Muscle layer of colon (tissue), 2 donors: ENCODE measurements around the gene COMMD6.
A peak's percentile ranks its signal among the peaks of the same experiment; 100 is the strongest.

ENCODE experiments used
- H3K27ac ChIP-seq: one replicate; pipeline ENCODE4 v1.7.0; 2013; ENCODE audit warnings: low read depth, mild to moderate bottlenecking, low read length, moderate library complexity
- H3K27me3 ChIP-seq, 2 donors: one replicate each; pipeline ENCODE4 v1.7.0; 2013; ENCODE audit warnings: low read length in 2 of 2, mild to moderate bottlenecking in 2 of 2; ENCODE audit not compliant: insufficient read depth in 2 of 2, control insufficient read depth in 1 of 2
- H3K36me3 ChIP-seq: one replicate; pipeline ENCODE4 v1.7.0; 2013; ENCODE audit warnings: mild to moderate bottlenecking, low read length; ENCODE audit not compliant: insufficient read depth
- H3K4me1 ChIP-seq: one replicate; pipeline ENCODE4 v1.7.0; 2013; ENCODE audit warnings: mild to moderate bottlenecking, low read length; ENCODE audit not compliant: insufficient read depth
- H3K4me3 ChIP-seq, 2 donors: one replicate each; pipeline ENCODE4 v1.7.0; 2013; ENCODE audit warnings: low read length in 2 of 2, low read depth in 1 of 2, mild to moderate bottlenecking in 1 of 2, moderate library complexity in 1 of 2
- H3K9ac ChIP-seq: one replicate; pipeline ENCODE4 v1.7.0; 2013; ENCODE audit warnings: low read length
- H3K9me3 ChIP-seq: one replicate; pipeline ENCODE4 v1.7.0; 2013; ENCODE audit warnings: mild to moderate bottlenecking, low read length
- donor health status: abdominal sarcoma.
- donor health status: Adenocarcinoma of cecum.

Gene COMMD6

GRCh38 chr13:75537401-75538365 is at the start of gene COMMD6:
Gene COMMD6, minus strand, starts transcription at chr13:75537841. Its CDS starts 36 bp downstream, at chr13:75537805.
- H3K4me1 ChIP-seq: peaks cover 16% of the 10 kb centered on the region
- H3K27me3 ChIP-seq: no peaks in the 10 kb centered on the region
- peak within 1 kb of the TSS; percentile 55 for H3K9ac ChIP-seq
- H3K4me3 ChIP-seq: peak within 1 kb of the TSS; percentile 84 to 89
- peak within 1 kb of the TSS; percentile 77 for H3K27ac ChIP-seq
- H3K9me3 ChIP-seq: no peaks in the 10 kb centered on the region
- H3K36me3 ChIP-seq: peaks cover 8% of the 10 kb centered on the region

DNA sequence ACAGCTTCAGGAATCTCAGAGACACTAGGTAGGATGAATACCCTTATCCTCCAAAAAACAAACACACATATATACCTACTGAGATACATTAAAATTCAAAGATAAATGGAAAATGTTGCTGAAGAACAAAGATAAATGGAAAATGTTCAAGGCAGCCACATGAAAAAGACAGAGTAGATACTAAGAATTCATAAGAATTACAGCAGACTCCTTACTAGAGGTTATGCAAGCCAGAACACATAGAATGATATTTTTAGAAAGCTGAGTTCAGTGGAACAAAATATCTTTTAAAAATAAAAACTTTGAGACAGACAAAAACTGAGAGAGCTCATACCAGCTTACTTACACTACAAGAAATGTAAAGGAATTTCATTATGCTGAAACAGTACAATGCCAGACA is 47.5 kb upstream of the COMMD6 start:
- H3K27me3 ChIP-seq: no peaks in the 10 kb centered on the region

GRCh38 chr13:75583091-75583490 is 45.5 kb upstream of the COMMD6 start:
- H3K4me3 ChIP-seq: no peak overlapping the region
- H3K27ac ChIP-seq: no peak overlapping the region
- no peaks in the 10 kb centered on the region for H3K27me3 ChIP-seq
- no peaks in the 10 kb centered on the region for H3K9me3 ChIP-seq
- no peaks in the 10 kb centered on the region for H3K36me3 ChIP-seq
- no peak overlapping the region for H3K9ac ChIP-seq
- no peaks in the 10 kb centered on the region for H3K4me1 ChIP-seq

More for the DNA sequence above, 47.5 kb upstream of the COMMD6 start:
- H3K4me1 ChIP-seq: no peaks in the 10 kb centered on the region
- H3K27ac ChIP-seq: no peak overlapping the region
- no peaks in the 10 kb centered on the region for H3K36me3 ChIP-seq
- no peak overlapping the region for H3K4me3 ChIP-seq
- H3K9me3 ChIP-seq: no peaks in the 10 kb centered on the region
- H3K9ac ChIP-seq: no peak overlapping the region

DNA sequence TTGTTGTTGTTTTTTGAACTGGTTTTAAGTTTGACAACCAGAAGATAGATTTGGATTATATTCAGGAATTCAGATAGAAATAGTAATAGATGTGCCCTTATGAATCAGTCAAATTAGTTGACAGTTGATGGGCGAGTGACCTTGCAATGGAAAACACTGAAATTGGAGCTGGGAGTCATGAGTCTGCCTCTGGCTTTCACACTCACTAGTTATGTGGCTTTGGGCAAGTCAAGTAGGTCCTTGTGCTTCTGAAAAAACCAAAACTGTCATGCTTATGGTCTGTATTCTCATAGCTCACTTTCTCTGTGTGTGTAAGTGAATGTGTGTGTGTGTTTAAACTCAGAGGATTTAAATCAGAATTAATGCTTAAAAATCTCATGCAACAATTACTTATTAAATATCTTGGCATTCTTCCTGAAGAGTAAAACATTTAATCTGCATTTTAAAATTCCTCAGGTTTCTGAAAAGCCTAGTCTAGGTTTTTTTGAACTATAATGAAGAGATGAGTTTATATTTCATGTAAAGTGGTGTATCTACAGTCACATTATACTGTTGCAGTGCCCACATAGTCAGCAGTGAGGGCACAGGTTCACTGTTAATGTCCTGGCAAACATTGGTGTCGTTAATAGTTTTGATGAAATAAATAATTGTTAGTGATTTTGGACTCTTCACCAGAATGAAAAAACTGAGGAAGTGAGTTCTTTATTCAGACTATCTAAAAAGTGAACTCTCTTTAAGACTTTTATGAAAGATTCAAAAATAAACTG is 44.4 kb upstream of the COMMD6 start:
- H3K9ac ChIP-seq: no peak overlapping the region
- H3K27me3 ChIP-seq: no peaks in the 10 kb centered on the region
- no peak overlapping the region for H3K4me3 ChIP-seq
- no peaks in the 10 kb centered on the region for H3K4me1 ChIP-seq
- H3K36me3 ChIP-seq: no peaks in the 10 kb centered on the region
- H3K27ac ChIP-seq: no peak overlapping the region
- H3K9me3 ChIP-seq: no peaks in the 10 kb centered on the region

- no peaks in the 10 kb centered on the region for H3K36me3 ChIP-seq
- no peaks in the 10 kb centered on the region for H3K27me3 ChIP-seq
- no peaks in the 10 kb centered on the region for H3K4me1 ChIP-seq
- no peaks in the 10 kb centered on the region for H3K9me3 ChIP-seq
- no peak overlapping the region for H3K4me3 ChIP-seq
- H3K27ac ChIP-seq: no peak overlapping the region
- H3K9ac ChIP-seq: no peak overlapping the region
These were observed 41.9 kb upstream of the COMMD6 start for GRCh38 chr13:75579529-75579928.

- Histone ChIP-seq H3K9me3 (no peaks in the 10 kb centered on the region), H3K9ac (no peak overlapping the region), H3K4me3 (no peak overlapping the region), H3K36me3 (peaks cover 25% of the 10 kb centered on the region), H3K27ac (no peak overlapping the region), H3K27me3 (no peaks in the 10 kb centered on the region), H3K4me1 (no peaks in the 10 kb centered on the region)
These were observed 31.9 kb upstream of the COMMD6 start for GRCh38 chr13:75569576-75569975.

DNA sequence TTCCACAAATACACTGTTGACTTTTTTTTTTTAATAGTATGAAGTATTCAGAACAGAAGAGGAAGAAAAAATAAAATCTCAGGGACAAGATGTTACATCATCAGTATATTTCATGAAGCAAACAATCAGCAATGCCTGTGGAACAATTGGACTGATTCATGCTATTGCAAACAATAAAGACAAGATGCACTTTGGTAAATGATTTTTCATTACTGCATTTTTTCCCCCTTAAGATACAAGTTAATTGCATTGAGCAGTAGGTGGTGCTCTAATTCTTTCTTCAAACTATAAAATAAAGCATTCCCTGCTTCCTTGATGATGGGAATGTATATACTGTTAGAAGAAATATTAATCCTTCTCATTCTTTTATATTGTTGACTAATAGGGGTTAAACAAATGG is 29.0 kb upstream of the COMMD6 start:
- Histone ChIP-seq H3K36me3 (peaks cover 18% of the 10 kb centered on the region), H3K9ac (no peak overlapping the region)

GRCh38 chr13:75558145-75558840 is 20.7 kb upstream of the COMMD6 start:
- Histone ChIP-seq H3K27me3 (no peaks in the 10 kb centered on the region), H3K9ac (no peak overlapping the region), H3K4me3 (no peak overlapping the region), H3K27ac (no peak overlapping the region), H3K9me3 (no peaks in the 10 kb centered on the region), H3K4me1 (peaks cover 7% of the 10 kb centered on the region), H3K36me3 (no peaks in the 10 kb centered on the region)

More for the DNA sequence above, 29.0 kb upstream of the COMMD6 start:
- Histone ChIP-seq H3K9me3 (no peaks in the 10 kb centered on the region), H3K27ac (no peak overlapping the region), H3K4me1 (no peaks in the 10 kb centered on the region), H3K27me3 (no peaks in the 10 kb centered on the region), H3K4me3 (no peak overlapping the region)

DNA sequence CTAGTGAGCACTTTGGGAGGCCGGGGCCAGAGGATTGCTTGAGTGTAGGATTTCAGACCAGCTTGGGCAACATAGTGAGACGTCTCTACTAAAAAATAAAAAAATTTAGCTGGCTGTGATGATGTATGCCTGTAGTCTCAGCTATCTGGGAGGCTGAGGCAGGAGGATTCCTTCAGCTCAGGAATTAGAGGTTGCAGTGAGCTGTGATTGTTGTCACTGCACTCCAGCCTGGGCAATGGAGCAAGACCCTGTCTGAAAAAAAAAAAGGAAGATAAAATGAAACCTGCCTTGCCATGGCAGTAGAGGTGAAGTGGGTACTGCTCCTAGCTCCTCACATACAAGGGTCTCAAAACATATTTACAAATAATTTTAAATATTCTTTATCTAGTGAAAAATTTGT is 19.3 kb upstream of the COMMD6 start:
- Histone ChIP-seq H3K9ac (no peak overlapping the region), H3K9me3 (no peaks in the 10 kb centered on the region), H3K27me3 (no peaks in the 10 kb centered on the region), H3K36me3 (no peaks in the 10 kb centered on the region), H3K4me3 (no peak overlapping the region), H3K27ac (no peak overlapping the region), H3K4me1 (peaks cover 7% of the 10 kb centered on the region)

DNA sequence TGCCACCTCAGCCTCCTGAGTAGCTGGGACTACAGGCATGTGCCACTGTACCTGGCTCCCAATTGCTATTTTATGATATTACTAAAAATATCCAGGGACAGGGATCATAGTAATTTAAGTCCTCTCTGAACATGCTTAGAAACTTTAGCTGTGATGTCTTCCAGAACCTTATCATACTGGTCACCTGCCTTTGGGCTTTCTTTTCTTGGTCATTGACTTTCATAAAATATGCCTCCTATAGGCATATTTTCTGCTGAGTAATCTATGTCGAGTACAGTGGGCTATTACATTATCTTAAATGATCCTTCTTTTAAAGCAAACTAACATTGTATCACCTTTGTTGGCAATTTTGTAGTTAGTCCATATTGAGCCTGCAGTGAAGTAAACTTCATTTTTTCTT is 18.2 kb upstream of the COMMD6 start:
- Histone ChIP-seq H3K27ac (no peak overlapping the region), H3K27me3 (no peaks in the 10 kb centered on the region), H3K9ac (no peak overlapping the region), H3K4me1 (peaks cover 7% of the 10 kb centered on the region), H3K9me3 (no peaks in the 10 kb centered on the region), H3K36me3 (no peaks in the 10 kb centered on the region), H3K4me3 (no peak overlapping the region)

GRCh38 chr13:75554981-75555380 is 17.3 kb upstream of the COMMD6 start:
- Histone ChIP-seq H3K4me3 (no peak overlapping the region), H3K9ac (no peak overlapping the region), H3K27me3 (no peaks in the 10 kb centered on the region), H3K27ac (no peak overlapping the region), H3K36me3 (no peaks in the 10 kb centered on the region), H3K9me3 (no peaks in the 10 kb centered on the region), H3K4me1 (peaks cover 14% of the 10 kb centered on the region)
